IMR-90 (cell line): ENCODE measurements around the gene SENP7. TPM values are rescaled to one million over a fixed set of nuclear protein-coding genes. Genes with fewer than 3 reads are reported as not detected.

ENCODE experiments used
- ATAC-seq: fragments of 200-7000 bp; cut with Tn5 transposase; 2 replicates; pipeline ENCODE4 v1.9.1; 2020; ENCODE audit warnings: low read depth, mild to moderate bottlenecking, moderate library complexity
- BruUV-seq: library from RNA; stranded (reverse); fragments of 400-500 nt; replicated peaks from 2 replicates; lab custom pipeline; 2021; lab: Mats Ljungman, UMichigan
- CTCF ChIA-PET: fragments of 300-600 bp; formaldehyde crosslinking; extraction: SDS; loops from one replicate; lab custom pipeline; 2021; ENCODE audit warnings: antibody characterized with exemption; lab: Yijun Ruan, JAX
- POLR2A ChIA-PET: fragments of 300-600 bp; sonication (Branson Sonifier 250); formaldehyde crosslinking; loops from one replicate; lab custom pipeline; 2022; ENCODE audit warnings: antibody characterized with exemption; ENCODE audit not compliant: unreplicated experiment; lab: Charles Lee
- DNase-seq: peaks from one replicate; pipeline ENCODE4 v3.0.0; 2013
- H2AFZ ChIP-seq: replicated peaks from 2 replicates; pipeline ENCODE3; 2013; ENCODE audit warnings: low read length, mild to moderate bottlenecking; ENCODE audit not compliant: poor library complexity
- H2AK5ac ChIP-seq: 2 replicates; pipeline ENCODE4 v1.6.1; 2013; ENCODE audit warnings: low read depth, low read length, inconsistent platforms
- H2AK9ac ChIP-seq: replicated peaks from 2 replicates; pipeline ENCODE3; 2013; ENCODE audit warnings: mild to moderate bottlenecking, low read depth, low read length, moderate library complexity; ENCODE audit not compliant: poor library complexity
- H2BK120ac ChIP-seq: 2 replicates; pipeline ENCODE4 v1.6.1; 2013; ENCODE audit warnings: low read depth, low read length, inconsistent platforms
- H2BK15ac ChIP-seq: 3 replicates; pipeline ENCODE4 v1.6.1; 2013; ENCODE audit warnings: low read depth, low read length, inconsistent platforms
- H2BK20ac ChIP-seq: 2 replicates; pipeline ENCODE4 v1.6.1; 2013; ENCODE audit warnings: low read depth, mild to moderate bottlenecking, inconsistent platforms, low read length, moderate library complexity
- H2BK5ac ChIP-seq: 2 replicates; pipeline ENCODE4 v1.6.1; 2013; ENCODE audit warnings: mild to moderate bottlenecking, low read depth, low read length, inconsistent platforms; ENCODE audit not compliant: poor library complexity, severe bottlenecking
- H3K14ac ChIP-seq: replicated peaks from 2 replicates; pipeline ENCODE4 v1.6.1; 2013; ENCODE audit warnings: low read depth, low read length, inconsistent platforms
- H3K18ac ChIP-seq: 2 replicates; pipeline ENCODE4 v1.6.1; 2013; ENCODE audit warnings: low read depth, low read length, control low read depth
- H3K23ac ChIP-seq: 2 replicates; pipeline ENCODE4 v1.6.1; 2013; ENCODE audit warnings: low read depth, low read length, inconsistent platforms
- H3K27ac ChIP-seq: 2 replicates; pipeline ENCODE4 v1.5.1; 2013; ENCODE audit warnings: mild to moderate bottlenecking, control low read depth, low read length; ENCODE audit not compliant: insufficient read depth
- H3K27me3 ChIP-seq: 2 replicates; pipeline ENCODE4 v1.6.1; 2013; ENCODE audit warnings: low read length; ENCODE audit not compliant: control insufficient read depth, insufficient read depth
- H3K36me3 ChIP-seq: 2 replicates; pipeline ENCODE4 v1.6.1; 2013; ENCODE audit warnings: low read length, mixed read lengths; ENCODE audit not compliant: control insufficient read depth, insufficient read depth
- H3K4ac ChIP-seq: 2 replicates; pipeline ENCODE4 v1.6.1; 2013; ENCODE audit warnings: low read depth, low read length, inconsistent platforms
- H3K4me1 ChIP-seq: 2 replicates; pipeline ENCODE4 v1.6.1; 2013; ENCODE audit warnings: low read length, mixed read lengths; ENCODE audit not compliant: control insufficient read depth, insufficient read depth
- H3K4me2 ChIP-seq: 2 replicates; pipeline ENCODE4 v1.6.1; 2013; ENCODE audit warnings: low read depth, mild to moderate bottlenecking, control low read depth, low read length, moderate library complexity
- H3K4me3 ChIP-seq: 2 replicates; pipeline ENCODE4 v1.5.1; 2013; ENCODE audit warnings: low read depth, mild to moderate bottlenecking, control low read depth, low read length, moderate library complexity; ENCODE audit not compliant: insufficient read depth
- H3K56ac ChIP-seq: 2 replicates; pipeline ENCODE4 v1.6.1; 2013; ENCODE audit warnings: low read length, inconsistent platforms; ENCODE audit not compliant: insufficient read depth; ENCODE audit errors: extremely low read depth
- H3K79me1 ChIP-seq, 2 experiments: 2 replicates each; pipeline ENCODE4 v1.6.1; 2013; ENCODE audit warnings: low read length in 2 of 2, inconsistent platforms in 1 of 2, low read depth in 1 of 2
- H3K9ac ChIP-seq: 2 replicates; pipeline ENCODE4 v1.6.1; 2013; ENCODE audit warnings: low read depth, low read length, control low read depth
- H3K9me1 ChIP-seq: 2 replicates; pipeline ENCODE4 v1.6.1; 2013; ENCODE audit warnings: low read length, inconsistent platforms; ENCODE audit not compliant: insufficient read depth
- H3K9me3 ChIP-seq: 2 replicates; pipeline ENCODE4 v1.6.1; 2013; ENCODE audit warnings: low read length; ENCODE audit not compliant: control insufficient read depth, insufficient read depth
- H4K20me1 ChIP-seq: 2 replicates; pipeline ENCODE4 v1.6.1; 2013; ENCODE audit warnings: low read length, inconsistent platforms; ENCODE audit not compliant: insufficient read depth
- H4K5ac ChIP-seq: 2 replicates; pipeline ENCODE4 v1.6.1; 2013; ENCODE audit warnings: mild to moderate bottlenecking, low read depth, low read length, control low read depth
- H4K8ac ChIP-seq, 2 experiments: 2 replicates each; pipeline ENCODE4 v1.6.1; 2013; ENCODE audit warnings: low read depth in 2 of 2, low read length in 2 of 2, control low read depth in 1 of 2, inconsistent platforms in 1 of 2
- H4K91ac ChIP-seq: 2 replicates; pipeline ENCODE4 v1.6.1; 2013; ENCODE audit warnings: low read depth, low read length, inconsistent platforms; ENCODE audit not compliant: insufficient read depth
- FOS ChIP-seq: fragments of 150-350 bp; IDR thresholded peaks from 2 replicates; pipeline ENCODE4 v1.6.1; 2016; ENCODE audit warnings: low read depth, low read length
- MAFK ChIP-seq: IDR thresholded peaks from 2 replicates; pipeline ENCODE4 v1.6.1; 2012; ENCODE audit warnings: low read depth, low read length, improper control_type of control experiment
- RAD21 ChIP-seq: IDR thresholded peaks from 2 replicates; pipeline ENCODE4 v1.6.1; 2012; ENCODE audit warnings: low read length, improper control_type of control experiment
- RCOR1 ChIP-seq: IDR thresholded peaks from 2 replicates; pipeline ENCODE4 v1.6.1; 2012; ENCODE audit warnings: mild to moderate bottlenecking, low read length, improper control_type of control experiment; ENCODE audit not compliant: insufficient replicate concordance
- RFX5 ChIP-seq: IDR thresholded peaks from 2 replicates; pipeline ENCODE4 v1.8.0; 2012; ENCODE audit warnings: low read depth, mild to moderate bottlenecking, low read length, moderate library complexity
- WGBS, 2 experiments: methylation state at CpG; one replicate each; pipeline versions ENCODE4 v1.1.5 to v1.1.7; 2013; ENCODE audit warnings: missing lambda C conversion rate in 2 of 2; ENCODE audit not compliant: insufficient read length in 1 of 2; ENCODE audit errors: extremely low coverage in 2 of 2; 5-methylcytosine and 5-hydroxymethylcytosine counted together
- dilution Hi-C: fragments of 300-500 bp; cut with HindIII; formaldehyde crosslinking; loops from one replicate; pipeline ENCODE4 v1.14.3; 2018; ENCODE audit warnings: low sequenced_read_pairs; ENCODE audit not compliant: unreplicated experiment
- in situ Hi-C: fragments of 300-500 bp; cut with MboI; formaldehyde crosslinking; loops from 3 replicates; pipeline ENCODE4 v1.14.3; 2019; ENCODE audit warnings: low sequenced_read_pairs, inconsistent platforms, mixed read lengths
- intact Hi-C: fragments of 100-400 bp; cut with micrococcal nuclease; formaldehyde crosslinking; loops from 2 replicates; pipeline ENCODE4 v1.10.0; 2022
- polyA plus RNA-seq, 3 experiments: library from polyadenylated mRNA; depleted of rRNA; stranded (reverse); fragments of >200 nt; gene quantifications; 2 replicates each; pipeline ENCODE4 v1.2.3, GENCODE V29; 2012; ENCODE audit warnings: low replicate concordance in 1 of 3
- total RNA-seq: library from RNA; depleted of rRNA; stranded (reverse); fragments of >200 nt; gene quantifications from 2 replicates; pipeline ENCODE4 v1.2.3, GENCODE V29; 2012

The SENP7 gene
- total and polyA plus RNA-seq, 2 of the 4 experiments (the other 2 are of a cell fraction): 5.5 to 8.4 TPM

- Histone ChIP-seq H2BK5ac (no peak overlapping the region), H2AK5ac (no peak overlapping the region), H2AK9ac (no peak overlapping the region), H2BK120ac (no peak overlapping the region), H3K4me3 (no peak overlapping the region), H3K9me3 (no peaks in the 10 kb centered on the region), H4K20me1 (no peaks in the 10 kb centered on the region), H3K4me2 (no peak overlapping the region), H2BK20ac (no peak overlapping the region), H3K23ac (no peak overlapping the region), H3K36me3 (no peaks in the 10 kb centered on the region), H2BK15ac (no peak overlapping the region), H4K5ac (no peak overlapping the region), H3K4me1 (no peaks in the 10 kb centered on the region), H3K56ac (no peak overlapping the region), H3K9me1 (no peaks in the 10 kb centered on the region), H3K4ac (no peak overlapping the region), H3K9ac (no peak overlapping the region), H4K8ac (no peak overlapping the region), H3K27me3 (peaks cover 9% of the 10 kb centered on the region), H3K27ac (no peak overlapping the region), H3K18ac (no peak overlapping the region), H4K91ac (no peak overlapping the region), H3K14ac (no peak overlapping the region), H3K79me1 (no peaks in the 10 kb centered on the region), H2AFZ (no peak overlapping the region)
- DNase-seq (no peak), ATAC-seq (no peak)
- no TSS peak for BruUV-seq
- intact Hi-C loops: no loop called here
- POLR2A ChIA-PET: no interaction called here
- in situ Hi-C loops: no loop called here
- CTCF ChIA-PET: interaction anchor here (0.6 kb wide), 1 partner anchor 244 kb away, joined by 4 read pairs; no protein-coding TSS in a partner anchor
- no CpG with 5 or more reads among the region's 6 CpGs for WGBS, 2 experiments
- dilution Hi-C loops: no loop called here
- TF ChIP-seq RFX5: no peak
- no peak for TF ChIP-seq RAD21
- no peak for TF ChIP-seq RCOR1
- TF ChIP-seq FOS: no peak
- no peak for TF ChIP-seq MAFK
Measured at GRCh38 chr3:101519685-101520365, 6.8 kb upstream of the SENP7 start.
